OCI-LY1 (cell line): ENCODE measurements around the gene DCTD.

Experiments
- H2AFZ ChIP-seq: fragments of 200-600 bp; sonication (generic), shearing (Covaris generic); 2 replicates; pipeline ENCODE4 v1.6.0; 2014; ENCODE audit warnings: antibody characterized with exemption, mild to moderate bottlenecking, low read length
- H3F3A ChIP-seq: fragments of 200-600 bp; sonication (generic), shearing (Covaris generic); 2 replicates; pipeline ENCODE4 v1.6.0; 2014; ENCODE audit warnings: mild to moderate bottlenecking, antibody characterized with exemption, low read length, moderate library complexity; ENCODE audit not compliant: insufficient read depth
- H3K27ac ChIP-seq: fragments of 200-600 bp; sonication (generic); 2 replicates; pipeline ENCODE4 v1.5.1; 2014; ENCODE audit warnings: low read length, mixed run types, mild to moderate bottlenecking, low read depth; ENCODE audit not compliant: poor library complexity, severe bottlenecking
- H3K27me3 ChIP-seq: fragments of 200-600 bp; sonication (generic); 2 replicates; pipeline ENCODE4 v1.6.0; 2014; ENCODE audit warnings: antibody characterized with exemption, mild to moderate bottlenecking, low read length, moderate library complexity; ENCODE audit not compliant: insufficient read depth
- H3K36me3 ChIP-seq: fragments of 200-600 bp; sonication (generic); 2 replicates; pipeline ENCODE4 v1.6.1; 2014; ENCODE audit warnings: mild to moderate bottlenecking, antibody characterized with exemption, low read length, moderate library complexity, mixed read lengths; ENCODE audit not compliant: insufficient read depth
- H3K4me1 ChIP-seq: fragments of 200-600 bp; sonication (generic); 2 replicates; pipeline ENCODE4 v1.5.1; 2014; ENCODE audit warnings: mild to moderate bottlenecking, low read length, moderate library complexity; ENCODE audit not compliant: insufficient read depth, severe bottlenecking
- H3K4me2 ChIP-seq: fragments of 200-600 bp; sonication (generic), shearing (Covaris generic); 2 replicates; pipeline ENCODE4 v1.6.1; 2014; ENCODE audit warnings: low read length
- H3K4me3 ChIP-seq: fragments of 200-600 bp; sonication (generic); 2 replicates; pipeline ENCODE4 v1.5.1; 2014; ENCODE audit warnings: low read length, low read depth, mild to moderate bottlenecking, mixed read lengths; ENCODE audit not compliant: poor library complexity, severe bottlenecking
- H3K79me2 ChIP-seq: fragments of 200-600 bp; shearing (Covaris generic); 2 replicates; pipeline ENCODE4 v1.6.1; 2016; ENCODE audit warnings: mixed run types, low read length, mixed read lengths; ENCODE audit not compliant: insufficient read depth
- H3K9ac ChIP-seq: fragments of 200-600 bp; sonication (generic), shearing (Covaris generic); 2 replicates; pipeline ENCODE4 v1.6.1; 2014; ENCODE audit warnings: mild to moderate bottlenecking, low read length, mixed read lengths
- H3K9me2 ChIP-seq: fragments of 200-600 bp; sonication (generic), shearing (Covaris generic); 2 replicates; pipeline ENCODE4 v1.6.1; 2014; ENCODE audit warnings: low read depth, mild to moderate bottlenecking, low read length, mixed read lengths
- H3K9me3 ChIP-seq: fragments of 200-600 bp; shearing (Covaris generic); 2 replicates; pipeline ENCODE4 v1.6.1; 2014; ENCODE audit warnings: low read length, mixed read lengths
- H4K20me1 ChIP-seq: fragments of 200-600 bp; sonication (generic), shearing (Covaris generic); 2 replicates; pipeline ENCODE4 v1.6.0; 2016; ENCODE audit warnings: mild to moderate bottlenecking, low read length; ENCODE audit not compliant: insufficient read depth
- CTCF ChIP-seq: fragments of 200-600 bp; sonication (generic), shearing (Covaris generic); IDR thresholded peaks from 2 replicates; pipeline ENCODE4 v1.5.1; 2017; ENCODE audit warnings: mild to moderate bottlenecking, antibody characterized with exemption, low read length, moderate library complexity, mixed read lengths
- EZH2 ChIP-seq: fragments of 200-600 bp; sonication (generic), shearing (Covaris generic); IDR thresholded peaks from 2 replicates; pipeline ENCODE4 v1.8.0; 2017; ENCODE audit warnings: borderline replicate concordance, mixed run types, mild to moderate bottlenecking, antibody characterized with exemption, low read length, moderate library complexity, mixed read lengths

The DCTD gene

GRCh38 chr4:182869697-182870096, 47.5 kb downstream of the DCTD start:
- H3K9me2 ChIP-seq: no peaks in the 10 kb centered on the region
- no peaks in the 10 kb centered on the region for H4K20me1 ChIP-seq
- no peak overlapping the region for H3K4me3 ChIP-seq
- H3K9me3 ChIP-seq: no peaks in the 10 kb centered on the region
- H3K4me1 ChIP-seq: peaks cover 11% of the 10 kb centered on the region
- H3K9ac ChIP-seq: no peak overlapping the region
- H3K27ac ChIP-seq: no peak overlapping the region
- TF ChIP-seq CTCF: no peak
- TF ChIP-seq EZH2: no peak
- H2AFZ ChIP-seq: no peak overlapping the region
- no peak overlapping the region for H3K4me2 ChIP-seq
- H3K36me3 ChIP-seq: no peaks in the 10 kb centered on the region
- H3K79me2 ChIP-seq: no peaks in the 10 kb centered on the region
- H3K27me3 ChIP-seq: no peaks in the 10 kb centered on the region
- H3F3A ChIP-seq: no peaks in the 10 kb centered on the region

GRCh38 chr4:182866746-182867145, 50.4 kb downstream of the DCTD start:
- H3K4me2 ChIP-seq: no peak overlapping the region
- H3K4me1 ChIP-seq: no peaks in the 10 kb centered on the region
- no peaks in the 10 kb centered on the region for H3K9me3 ChIP-seq
- no peaks in the 10 kb centered on the region for H3F3A ChIP-seq
- H3K9ac ChIP-seq: no peak overlapping the region
- no peak overlapping the region for H3K27ac ChIP-seq
- no peaks in the 10 kb centered on the region for H3K9me2 ChIP-seq
- no peak overlapping the region for H2AFZ ChIP-seq
- no peaks in the 10 kb centered on the region for H4K20me1 ChIP-seq
- H3K27me3 ChIP-seq: no peaks in the 10 kb centered on the region
- H3K36me3 ChIP-seq: no peaks in the 10 kb centered on the region
- H3K79me2 ChIP-seq: no peaks in the 10 kb centered on the region
- TF ChIP-seq CTCF (no peak), EZH2 (no peak)
- H3K4me3 ChIP-seq: no peak overlapping the region

- no peaks in the 10 kb centered on the region for H3K36me3 ChIP-seq
- no peak overlapping the region for H3K4me2 ChIP-seq
- H3F3A ChIP-seq: no peaks in the 10 kb centered on the region
- H4K20me1 ChIP-seq: no peaks in the 10 kb centered on the region
- TF ChIP-seq EZH2 (no peak), CTCF (no peak)
- no peaks in the 10 kb centered on the region for H3K27me3 ChIP-seq
- H3K4me3 ChIP-seq: no peak overlapping the region
- no peak overlapping the region for H3K9ac ChIP-seq
- H3K9me2 ChIP-seq: no peaks in the 10 kb centered on the region
- H3K4me1 ChIP-seq: no peaks in the 10 kb centered on the region
- H3K79me2 ChIP-seq: no peaks in the 10 kb centered on the region
- H3K9me3 ChIP-seq: no peaks in the 10 kb centered on the region
- H2AFZ ChIP-seq: no peak overlapping the region
- no peak overlapping the region for H3K27ac ChIP-seq
Observed at GRCh38 chr4:182863501-182863900, 53.7 kb downstream of the DCTD start.
